ENCODE measurements around the gene FAM204A.

Gene FAM204A

GRCh38 chr10:118255355-118255754 lies 86.8 kb downstream of the FAM204A start:
- no peak overlapping the region for H3K4me3 ChIP-seq
- H3K27ac ChIP-seq, result no peak overlapping the region

GRCh38 chr10:118254654-118255053 lies 87.5 kb downstream of the FAM204A start:
- H3K27ac ChIP-seq, result no peak overlapping the region

GRCh38 chr10:118253397-118253796 lies 88.7 kb downstream of the FAM204A start:
- Histone ChIP-seq H3K4me3 (no peak overlapping the region), H3K27ac (no peak overlapping the region)

More at GRCh38 chr10:118254654-118255053, 87.5 kb downstream of the FAM204A start:
- no peak overlapping the region for H3K4me3 ChIP-seq

- no peak overlapping the region for H3K27ac ChIP-seq
- no peak overlapping the region for H3K4me3 ChIP-seq
Measured at GRCh38 chr10:118251791-118252190, 90.3 kb downstream of the FAM204A start.

- no peak overlapping the region for H3K27ac ChIP-seq
- no peak overlapping the region for H3K4me3 ChIP-seq
Measured at GRCh38 chr10:118249714-118250113, 92.4 kb downstream of the FAM204A start.
